Rectal smooth muscle tissue (tissue), 1 donor: ENCODE measurements around the gene ATP6V0E1.

Source experiments
- H3K27ac ChIP-seq: one replicate; pipeline ENCODE4 v1.7.0; 2013; ENCODE audit warnings: low read depth, low read length, inconsistent platforms
- H3K27me3 ChIP-seq: one replicate; pipeline ENCODE4 v1.7.0; 2013; ENCODE audit warnings: low read length; ENCODE audit not compliant: control insufficient read depth, insufficient read depth
- H3K36me3 ChIP-seq: one replicate; pipeline ENCODE4 v1.7.0; 2013; ENCODE audit warnings: low read length; ENCODE audit not compliant: control insufficient read depth, insufficient read depth
- H3K4me1 ChIP-seq: one replicate; pipeline ENCODE4 v1.7.0; 2013; ENCODE audit warnings: low read length; ENCODE audit not compliant: control insufficient read depth, insufficient read depth
- H3K4me3 ChIP-seq: one replicate; pipeline ENCODE4 v1.7.0; 2013; ENCODE audit warnings: low read length
- H3K9ac ChIP-seq: one replicate; pipeline ENCODE4 v1.7.0; 2013; ENCODE audit warnings: low read length

Gene ATP6V0E1

GRCh38 chr5:173078878-173079277 is 95.3 kb downstream of the ATP6V0E1 start:
- H3K27ac ChIP-seq = no peak overlapping the region
- H3K9ac ChIP-seq = no peak overlapping the region
- no peak overlapping the region for H3K4me3 ChIP-seq
- no peaks in the 10 kb centered on the region for H3K27me3 ChIP-seq
- no peaks in the 10 kb centered on the region for H3K4me1 ChIP-seq
- H3K36me3 ChIP-seq = no peaks in the 10 kb centered on the region
